ENCODE results near the gene SRGN. TPM values are rescaled to one million over a fixed set of nuclear protein-coding genes. Genes with fewer than 3 reads are reported as not detected.
"Not testable (repeated sequence)": the region's sequence is repeated elsewhere in the genome, so short reads cannot be mapped to it uniquely, and the experiment has no call there.

SRGN gene
- total RNA-seq: 30.0 and 35.9 TPM in 2 replicates
- long read RNA-seq, transcript SRGN-201 (3 exons, 1,208 nt): major isoform, 91 of 95 reads
- long read RNA-seq, partial matches to known transcripts: 1 of 95 reads
- long read RNA-seq, other reads (novel, unspliced or antisense): 3 of 95 reads

- H3K27me3 Mint-ChIP-seq (ENCODE audit: unreplicated experiment): no peaks in the 10 kb centered on the region
- TF ChIP-seq, protein P1, sequence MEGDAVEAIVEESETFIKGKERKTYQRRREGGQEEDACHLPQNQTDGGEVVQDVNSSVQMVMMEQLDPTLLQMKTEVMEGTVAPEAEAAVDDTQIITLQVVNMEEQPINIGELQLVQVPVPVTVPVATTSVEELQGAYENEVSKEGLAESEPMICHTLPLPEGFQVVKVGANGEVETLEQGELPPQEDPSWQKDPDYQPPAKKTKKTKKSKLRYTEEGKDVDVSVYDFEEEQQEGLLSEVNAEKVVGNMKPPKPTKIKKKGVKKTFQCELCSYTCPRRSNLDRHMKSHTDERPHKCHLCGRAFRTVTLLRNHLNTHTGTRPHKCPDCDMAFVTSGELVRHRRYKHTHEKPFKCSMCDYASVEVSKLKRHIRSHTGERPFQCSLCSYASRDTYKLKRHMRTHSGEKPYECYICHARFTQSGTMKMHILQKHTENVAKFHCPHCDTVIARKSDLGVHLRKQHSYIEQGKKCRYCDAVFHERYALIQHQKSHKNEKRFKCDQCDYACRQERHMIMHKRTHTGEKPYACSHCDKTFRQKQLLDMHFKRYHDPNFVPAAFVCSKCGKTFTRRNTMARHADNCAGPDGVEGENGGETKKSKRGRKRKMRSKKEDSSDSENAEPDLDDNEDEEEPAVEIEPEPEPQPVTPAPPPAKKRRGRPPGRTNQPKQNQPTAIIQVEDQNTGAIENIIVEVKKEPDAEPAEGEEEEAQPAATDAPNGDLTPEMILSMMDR (IDR thresholded peaks at IDR 0.05): no peak
- H3K4me3 Mint-ChIP-seq (ENCODE audit: unreplicated experiment): peak within 1 kb of the TSS; percentile 73
- H3K36me3 Mint-ChIP-seq (ENCODE audit: unreplicated experiment): no peaks in the 10 kb centered on the region
- H3K4me1 Mint-ChIP-seq (ENCODE audit: unreplicated experiment): peaks cover 59% of the 10 kb centered on the region
- no peaks in the 10 kb centered on the region for H3K9me3 Mint-ChIP-seq (ENCODE audit: unreplicated experiment)
- DNase-seq (ENCODE audit: extremely low spot score, unreplicated experiment): no peak
- peak within 1 kb of the TSS; percentile 96 for H3K27ac Mint-ChIP-seq (ENCODE audit: unreplicated experiment)
These were observed at the start of gene SRGN for GRCh38 chr10:69087590-69088470. Gene SRGN, plus strand, starts transcription at chr10:69088103. Its CDS starts 55 bp downstream, at chr10:69088158.

GRCh38 chr10:69040904-69041303 lies 47.0 kb upstream of the SRGN start:
- H3K27me3 Mint-ChIP-seq (ENCODE audit: unreplicated experiment); H3K4me3 Mint-ChIP-seq (ENCODE audit: unreplicated experiment); H3K9me3 Mint-ChIP-seq (ENCODE audit: unreplicated experiment); H3K36me3 Mint-ChIP-seq (ENCODE audit: unreplicated experiment); DNase-seq (ENCODE audit: extremely low spot score, unreplicated experiment); H3K4me1 Mint-ChIP-seq (ENCODE audit: unreplicated experiment); H3K27ac Mint-ChIP-seq (ENCODE audit: unreplicated experiment): not testable (repeated sequence)

GRCh38 chr10:69042417-69042816 lies 45.5 kb upstream of the SRGN start:
- Mint-ChIP-seq H3K27me3 (ENCODE audit: unreplicated experiment) (no peaks in the 10 kb centered on the region), H3K4me1 (ENCODE audit: unreplicated experiment) (no peaks in the 10 kb centered on the region), H3K4me3 (ENCODE audit: unreplicated experiment) (no peak overlapping the region), H3K27ac (ENCODE audit: unreplicated experiment) (no peak overlapping the region), H3K9me3 (ENCODE audit: unreplicated experiment) (no peaks in the 10 kb centered on the region), H3K36me3 (ENCODE audit: unreplicated experiment) (no peaks in the 10 kb centered on the region)
- TF ChIP-seq, protein P1 (IDR thresholded peaks at IDR 0.05): no peak
- no peak for DNase-seq (ENCODE audit: extremely low spot score, unreplicated experiment)

GRCh38 chr10:69042838-69043237 lies 45.1 kb upstream of the SRGN start:
- H3K9me3 Mint-ChIP-seq (ENCODE audit: unreplicated experiment): no peaks in the 10 kb centered on the region
- no peaks in the 10 kb centered on the region for H3K27me3 Mint-ChIP-seq (ENCODE audit: unreplicated experiment)
- H3K4me3 Mint-ChIP-seq (ENCODE audit: unreplicated experiment): no peak overlapping the region
- H3K27ac Mint-ChIP-seq (ENCODE audit: unreplicated experiment): no peak overlapping the region
- no peak for DNase-seq (ENCODE audit: extremely low spot score, unreplicated experiment)
- H3K4me1 Mint-ChIP-seq (ENCODE audit: unreplicated experiment): no peaks in the 10 kb centered on the region
- TF ChIP-seq, protein P1 (IDR thresholded peaks at IDR 0.05): no peak
- no peaks in the 10 kb centered on the region for H3K36me3 Mint-ChIP-seq (ENCODE audit: unreplicated experiment)

- Mint-ChIP-seq H3K27ac (ENCODE audit: unreplicated experiment) (no peak overlapping the region), H3K9me3 (ENCODE audit: unreplicated experiment) (no peaks in the 10 kb centered on the region), H3K4me3 (ENCODE audit: unreplicated experiment) (no peak overlapping the region), H3K36me3 (ENCODE audit: unreplicated experiment) (no peaks in the 10 kb centered on the region), H3K27me3 (ENCODE audit: unreplicated experiment) (no peaks in the 10 kb centered on the region), H3K4me1 (ENCODE audit: unreplicated experiment) (no peaks in the 10 kb centered on the region)
- no peak for DNase-seq (ENCODE audit: extremely low spot score, unreplicated experiment)
- TF ChIP-seq, protein P1 (IDR thresholded peaks at IDR 0.05): no peak
These were observed 43.9 kb upstream of the SRGN start for GRCh38 chr10:69043931-69044531.
